HepG2 (cell line): ENCODE results near the gene CTIF. TPM values are rescaled to one million over a fixed set of nuclear protein-coding genes. Genes with fewer than 3 reads are reported as not detected.

ENCODE experiments used
- AGO1 ChIP-seq: fragments of 200-400 bp; formaldehyde crosslinking; IDR thresholded peaks from 2 replicates; pipeline ENCODE4 v1.6.1; 2017; ENCODE audit warnings: mild to moderate bottlenecking, low read depth, low read length, moderate library complexity; ENCODE audit not compliant: poor library complexity, severe bottlenecking
- ATAD3A ChIP-seq: sonication (generic); formaldehyde crosslinking; IDR thresholded peaks from 2 replicates; pipeline ENCODE4 v1.4.0; 2020; ENCODE audit warnings: missing genetic modification reagents
- HDAC1 ChIP-seq: sonication (generic); formaldehyde crosslinking; IDR thresholded peaks from 2 replicates; pipeline ENCODE4 v1.5.1; 2020; ENCODE audit warnings: mild to moderate bottlenecking, missing genetic modification reagents
- HNF1A ChIP-seq, 2 experiments: sonication (generic) in 1 of 2; formaldehyde crosslinking in 1 of 2; IDR thresholded peaks; 2 replicates each; pipeline versions ENCODE4 v1.4.0 to v1.6.1; 2016 to 2020; ENCODE audit warnings: borderline replicate concordance in 1 of 2, low read depth in 1 of 2, mild to moderate bottlenecking in 1 of 2, missing genetic modification reagents in 1 of 2
- TCF7L2 ChIP-seq: IDR thresholded peaks from 2 replicates; pipeline ENCODE4 v1.6.1; 2011; ENCODE audit warnings: mild to moderate bottlenecking, low read depth, low read length, moderate library complexity
- ZKSCAN8 ChIP-seq: IDR thresholded peaks from 2 replicates; pipeline ENCODE4 v1.6.1; 2016; ENCODE audit warnings: borderline replicate concordance, missing genetic modification reagents, missing compliant biosample characterization
- ZNF12 ChIP-seq: sonication (generic); formaldehyde crosslinking; IDR thresholded peaks from 2 replicates; pipeline ENCODE4 v1.5.0; 2020; ENCODE audit warnings: missing genetic modification reagents
- ZNF138 ChIP-seq: sonication (generic); formaldehyde crosslinking; IDR thresholded peaks from 2 replicates; pipeline ENCODE4 v1.5.0; 2020; ENCODE audit warnings: mild to moderate bottlenecking, low read depth, missing genetic modification reagents
- ZNF251 ChIP-seq: sonication (generic); formaldehyde crosslinking; IDR thresholded peaks from 2 replicates; pipeline ENCODE4 v1.9.0; 2021; ENCODE audit warnings: mild to moderate bottlenecking, missing genetic modification reagents
- ZNF292 ChIP-seq: sonication (generic); formaldehyde crosslinking; IDR thresholded peaks from 2 replicates; pipeline ENCODE4 v1.8.1; 2022; ENCODE audit warnings: mild to moderate bottlenecking, low read depth, missing genetic modification reagents, borderline replicate concordance
- ZNF33B ChIP-seq: sonication (generic); formaldehyde crosslinking; IDR thresholded peaks from 2 replicates; pipeline ENCODE4 v1.5.1; 2020; ENCODE audit warnings: mild to moderate bottlenecking, missing genetic modification reagents
- ZNF382 ChIP-seq: sonication (generic); formaldehyde crosslinking; IDR thresholded peaks from 2 replicates; pipeline ENCODE4 v1.5.0; 2020; ENCODE audit warnings: missing genetic modification reagents, mild to moderate bottlenecking, borderline replicate concordance
- ZNF577 ChIP-seq: sonication (generic); formaldehyde crosslinking; IDR thresholded peaks from 2 replicates; pipeline ENCODE4 v1.4.0; 2020; ENCODE audit warnings: mild to moderate bottlenecking, low read depth, missing genetic modification reagents, borderline replicate concordance
- polyA plus RNA-seq, 8 experiments: library from polyadenylated mRNA; depleted of rRNA in 3 of 8; stranded (reverse) in 7 of 8; unstranded in 1 of 8; fragments of >200 nt; fragmentation: Illumina TruSeq in 4 of 8; extraction: Trizol in 4 of 8; gene quantifications; 2 replicates each; pipeline versions ENCODE4 v1.2.1 to v1.2.3, GENCODE V29; 2011 to 2016; ENCODE audit warnings: low read depth in 4 of 8, missing spikeins in 1 of 8, mixed read lengths in 1 of 8; ENCODE audit not compliant: insufficient read depth in 1 of 8
- total RNA-seq, 5 experiments: library from RNA; depleted of rRNA; stranded (reverse); fragments of >200 nt; fragmentation: Illumina TruSeq; extraction: Trizol; gene quantifications; 2 replicates each; pipeline ENCODE4 v1.2.3, GENCODE V29; 2016; ENCODE audit warnings: low read depth in 1 of 5
- TF ChIP-seq, protein P1 (sequence below): sonication (generic); formaldehyde crosslinking; IDR thresholded peaks from 2 replicates; pipeline ENCODE4 v1.5.0; 2020; ENCODE audit warnings: missing genetic modification reagents
- TF ChIP-seq, protein P2 (sequence below): sonication (generic); formaldehyde crosslinking; IDR thresholded peaks from 2 replicates; pipeline ENCODE4 v1.5.0; 2020; ENCODE audit warnings: mild to moderate bottlenecking, missing genetic modification reagents
- TF ChIP-seq, protein P3 (sequence below): sonication (generic); formaldehyde crosslinking; IDR thresholded peaks from 2 replicates; pipeline ENCODE4 v1.8.0; 2022; ENCODE audit warnings: mild to moderate bottlenecking, missing genetic modification reagents, moderate library complexity
- TF ChIP-seq, protein P4 (sequence below): sonication (generic); formaldehyde crosslinking; IDR thresholded peaks from 2 replicates; pipeline ENCODE4 v1.4.0; 2020; ENCODE audit warnings: missing genetic modification reagents, borderline replicate concordance

CTIF gene
- total and polyA plus RNA-seq, 2 of the 13 experiments (the other 11 are each of a cell fraction or from before 2014, with no cell fraction given), result 18.2 to 28.0 TPM

DNA sequence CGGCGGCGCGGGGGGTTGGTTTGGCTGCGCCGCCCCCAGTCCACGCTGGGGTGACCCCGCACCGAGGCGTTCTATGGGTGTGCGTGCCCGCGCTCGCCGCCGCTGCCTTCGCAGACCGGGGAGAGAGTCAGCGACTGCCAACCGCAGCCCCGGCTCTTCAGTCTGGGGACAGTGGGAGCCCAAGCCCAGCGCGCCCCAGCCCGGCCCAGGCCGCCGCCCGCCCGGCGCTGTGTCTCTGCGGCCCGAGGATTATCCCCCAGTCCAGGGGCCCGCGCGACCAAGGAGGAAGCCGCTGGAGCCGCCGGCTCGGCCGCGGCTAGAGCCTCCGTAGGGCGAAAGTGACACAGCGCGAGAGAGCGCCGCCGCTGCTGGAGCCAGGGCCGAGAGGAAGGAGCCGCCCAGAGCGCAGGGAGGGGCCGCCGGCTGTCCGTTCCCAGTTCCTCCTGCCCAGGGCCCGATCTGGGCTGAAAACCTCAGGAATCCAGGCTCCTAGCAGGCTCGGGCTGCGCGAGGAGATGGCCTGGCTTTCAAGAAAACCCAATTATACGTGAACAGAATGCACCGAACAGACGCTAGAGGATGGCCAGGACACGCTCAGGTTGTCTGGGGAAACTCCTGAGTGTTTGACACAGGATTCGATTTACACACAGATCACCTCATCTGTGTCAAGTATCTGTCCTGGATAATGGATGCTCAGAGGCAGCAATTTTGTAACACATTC lies 2.4 kb downstream of the CTIF start (continued):
- TF ChIP-seq, protein P1, sequence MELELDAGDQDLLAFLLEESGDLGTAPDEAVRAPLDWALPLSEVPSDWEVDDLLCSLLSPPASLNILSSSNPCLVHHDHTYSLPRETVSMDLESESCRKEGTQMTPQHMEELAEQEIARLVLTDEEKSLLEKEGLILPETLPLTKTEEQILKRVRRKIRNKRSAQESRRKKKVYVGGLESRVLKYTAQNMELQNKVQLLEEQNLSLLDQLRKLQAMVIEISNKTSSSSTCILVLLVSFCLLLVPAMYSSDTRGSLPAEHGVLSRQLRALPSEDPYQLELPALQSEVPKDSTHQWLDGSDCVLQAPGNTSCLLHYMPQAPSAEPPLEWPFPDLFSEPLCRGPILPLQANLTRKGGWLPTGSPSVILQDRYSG (CRISPR knock-in tag), result no peak
- TF ChIP-seq ZNF382, result no peak
- no peak for TF ChIP-seq AGO1
- TF ChIP-seq HDAC1 (CRISPR knock-in tag), result peak; percentile 13; the same call in 1 of the 2 replicates
- no peak for TF ChIP-seq ZNF33B (CRISPR knock-in tag)
- TF ChIP-seq TCF7L2, result no peak
- TF ChIP-seq, protein P2, sequence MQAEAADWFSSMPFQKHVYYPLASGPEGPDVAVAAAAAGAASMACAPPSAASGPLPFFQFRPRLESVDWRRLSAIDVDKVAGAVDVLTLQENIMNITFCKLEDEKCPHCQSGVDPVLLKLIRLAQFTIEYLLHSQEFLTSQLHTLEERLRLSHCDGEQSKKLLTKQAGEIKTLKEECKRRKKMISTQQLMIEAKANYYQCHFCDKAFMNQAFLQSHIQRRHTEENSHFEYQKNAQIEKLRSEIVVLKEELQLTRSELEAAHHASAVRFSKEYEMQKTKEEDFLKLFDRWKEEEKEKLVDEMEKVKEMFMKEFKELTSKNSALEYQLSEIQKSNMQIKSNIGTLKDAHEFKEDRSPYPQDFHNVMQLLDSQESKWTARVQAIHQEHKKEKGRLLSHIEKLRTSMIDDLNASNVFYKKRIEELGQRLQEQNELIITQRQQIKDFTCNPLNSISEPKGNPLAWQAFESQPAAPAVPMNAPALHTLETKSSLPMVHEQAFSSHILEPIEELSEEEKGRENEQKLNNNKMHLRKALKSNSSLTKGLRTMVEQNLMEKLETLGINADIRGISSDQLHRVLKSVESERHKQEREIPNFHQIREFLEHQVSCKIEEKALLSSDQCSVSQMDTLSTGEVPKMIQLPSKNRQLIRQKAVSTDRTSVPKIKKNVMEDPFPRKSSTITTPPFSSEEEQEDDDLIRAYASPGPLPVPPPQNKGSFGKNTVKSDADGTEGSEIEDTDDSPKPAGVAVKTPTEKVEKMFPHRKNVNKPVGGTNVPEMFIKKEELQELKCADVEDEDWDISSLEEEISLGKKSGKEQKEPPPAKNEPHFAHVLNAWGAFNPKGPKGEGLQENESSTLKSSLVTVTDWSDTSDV, result no peak
- TF ChIP-seq ZKSCAN8 (CRISPR knock-in tag), result no peak
- TF ChIP-seq ZNF138, result no peak
- no peak for TF ChIP-seq ATAD3A (CRISPR knock-in tag)
- no peak for TF ChIP-seq ZNF12
- TF ChIP-seq ZNF251 (CRISPR knock-in tag), result no peak
- no peak for TF ChIP-seq ZNF292
- no peak for TF ChIP-seq HNF1A (IDR thresholded peaks at IDR 0.05; ENCODE audit: low read depth)
- no peak for TF ChIP-seq HNF1A (CRISPR knock-in tag; IDR thresholded peaks at IDR 0.05; ENCODE audit: borderline replicate concordance)
- TF ChIP-seq, protein P3, sequence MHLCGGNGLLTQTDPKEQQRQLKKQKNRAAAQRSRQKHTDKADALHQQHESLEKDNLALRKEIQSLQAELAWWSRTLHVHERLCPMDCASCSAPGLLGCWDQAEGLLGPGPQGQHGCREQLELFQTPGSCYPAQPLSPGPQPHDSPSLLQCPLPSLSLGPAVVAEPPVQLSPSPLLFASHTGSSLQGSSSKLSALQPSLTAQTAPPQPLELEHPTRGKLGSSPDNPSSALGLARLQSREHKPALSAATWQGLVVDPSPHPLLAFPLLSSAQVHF (CRISPR knock-in tag), result no peak
- TF ChIP-seq, protein P4, sequence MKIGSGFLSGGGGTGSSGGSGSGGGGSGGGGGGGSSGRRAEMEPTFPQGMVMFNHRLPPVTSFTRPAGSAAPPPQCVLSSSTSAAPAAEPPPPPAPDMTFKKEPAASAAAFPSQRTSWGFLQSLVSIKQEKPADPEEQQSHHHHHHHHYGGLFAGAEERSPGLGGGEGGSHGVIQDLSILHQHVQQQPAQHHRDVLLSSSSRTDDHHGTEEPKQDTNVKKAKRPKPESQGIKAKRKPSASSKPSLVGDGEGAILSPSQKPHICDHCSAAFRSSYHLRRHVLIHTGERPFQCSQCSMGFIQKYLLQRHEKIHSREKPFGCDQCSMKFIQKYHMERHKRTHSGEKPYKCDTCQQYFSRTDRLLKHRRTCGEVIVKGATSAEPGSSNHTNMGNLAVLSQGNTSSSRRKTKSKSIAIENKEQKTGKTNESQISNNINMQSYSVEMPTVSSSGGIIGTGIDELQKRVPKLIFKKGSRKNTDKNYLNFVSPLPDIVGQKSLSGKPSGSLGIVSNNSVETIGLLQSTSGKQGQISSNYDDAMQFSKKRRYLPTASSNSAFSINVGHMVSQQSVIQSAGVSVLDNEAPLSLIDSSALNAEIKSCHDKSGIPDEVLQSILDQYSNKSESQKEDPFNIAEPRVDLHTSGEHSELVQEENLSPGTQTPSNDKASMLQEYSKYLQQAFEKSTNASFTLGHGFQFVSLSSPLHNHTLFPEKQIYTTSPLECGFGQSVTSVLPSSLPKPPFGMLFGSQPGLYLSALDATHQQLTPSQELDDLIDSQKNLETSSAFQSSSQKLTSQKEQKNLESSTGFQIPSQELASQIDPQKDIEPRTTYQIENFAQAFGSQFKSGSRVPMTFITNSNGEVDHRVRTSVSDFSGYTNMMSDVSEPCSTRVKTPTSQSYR (CRISPR knock-in tag), result no peak
- no peak for TF ChIP-seq ZNF577 (CRISPR knock-in tag)
